Epidermal melanocyte (primary cell): Measurements from ENCODE around the gene B4GALNT4.
A peak's percentile ranks its signal among the peaks of the same experiment; 100 is the strongest.
"Not testable (repeated sequence)": the region's sequence is repeated elsewhere in the genome, so short reads cannot be mapped to it uniquely, and the experiment has no call there.

Experiments
- DNase-seq: peaks from one replicate; pipeline ENCODE4 v3.0.0; 2011; ENCODE audit warnings: low spot score; ENCODE audit not compliant: insufficient read length

Gene B4GALNT4

GRCh38 chr11:373716-374551 lies 4.6 kb downstream of the B4GALNT4 start:
- peak; percentile 100 for DNase-seq

- peak; percentile 15 for DNase-seq
These were observed 6.0 kb downstream of the B4GALNT4 start for GRCh38 chr11:375065-376025.

GRCh38 chr11:376531-377173 lies 7.4 kb downstream of the B4GALNT4 start:
- DNase-seq: peak; percentile 10

GRCh38 chr11:377174-377865 lies 8.0 kb downstream of the B4GALNT4 start:
- peak; percentile 15 for DNase-seq

GRCh38 chr11:377883-378500 lies 8.7 kb downstream of the B4GALNT4 start:
- DNase-seq: peak; percentile 18

GRCh38 chr11:379205-380094 lies 10.2 kb downstream of the B4GALNT4 start:
- no peak for DNase-seq

DNA sequence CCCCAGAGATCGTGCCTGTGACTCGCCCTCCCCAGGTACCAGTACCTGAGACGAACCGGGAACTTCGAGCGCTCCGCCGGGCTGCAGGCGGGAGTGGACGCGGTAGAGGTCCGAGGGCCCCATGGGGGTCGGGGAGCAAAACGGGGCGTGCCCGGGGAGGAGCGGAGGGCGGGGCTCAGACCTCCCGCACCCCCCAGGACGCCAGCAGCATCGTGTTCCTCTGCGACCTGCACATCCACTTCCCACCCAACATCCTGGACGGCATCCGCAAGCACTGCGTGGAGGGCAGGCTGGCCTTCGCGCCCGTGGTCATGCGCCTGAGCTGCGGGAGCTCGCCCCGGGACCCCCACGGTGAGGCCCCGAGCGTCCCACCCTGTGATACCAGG lies 10.8 kb downstream of the B4GALNT4 start:
- DNase-seq: no peak

- DNase-seq: no peak
These were observed 11.2 kb downstream of the B4GALNT4 start for GRCh38 chr11:380491-380890.

GRCh38 chr11:380996-381395 lies 11.7 kb downstream of the B4GALNT4 start:
- no peak for DNase-seq

DNA sequence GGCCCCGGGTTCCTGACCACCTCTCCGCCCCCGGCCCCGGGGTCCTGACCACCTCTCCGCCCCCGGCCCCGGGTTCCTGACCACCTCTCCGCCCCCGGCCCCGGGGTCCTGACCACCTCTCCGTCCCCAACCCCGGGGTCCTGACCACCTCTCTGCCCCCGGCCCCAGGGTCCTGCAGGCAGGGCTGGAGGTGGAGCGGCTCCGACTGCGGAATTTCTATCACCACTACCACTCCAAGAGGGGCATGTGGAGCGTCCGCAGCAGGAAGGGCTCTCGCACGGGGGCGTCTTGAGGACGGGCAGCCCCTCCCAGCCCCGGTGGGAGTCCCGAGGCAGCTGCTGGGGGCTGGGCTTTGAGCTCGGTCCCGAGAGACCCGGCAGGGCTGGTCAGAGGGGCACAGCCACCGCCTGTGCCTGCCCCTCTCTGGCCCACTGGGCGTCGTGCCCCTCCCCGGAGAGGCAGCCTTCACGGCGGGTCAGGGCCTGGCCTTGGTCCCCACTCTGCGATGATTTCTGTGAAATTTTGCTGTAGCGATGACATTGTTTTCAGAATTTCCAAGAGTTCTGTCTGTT lies 12.3 kb downstream of the B4GALNT4 start:
- DNase-seq: no peak

- no peak for DNase-seq
These were observed 12.9 kb downstream of the B4GALNT4 start for GRCh38 chr11:382081-382629.

DNA sequence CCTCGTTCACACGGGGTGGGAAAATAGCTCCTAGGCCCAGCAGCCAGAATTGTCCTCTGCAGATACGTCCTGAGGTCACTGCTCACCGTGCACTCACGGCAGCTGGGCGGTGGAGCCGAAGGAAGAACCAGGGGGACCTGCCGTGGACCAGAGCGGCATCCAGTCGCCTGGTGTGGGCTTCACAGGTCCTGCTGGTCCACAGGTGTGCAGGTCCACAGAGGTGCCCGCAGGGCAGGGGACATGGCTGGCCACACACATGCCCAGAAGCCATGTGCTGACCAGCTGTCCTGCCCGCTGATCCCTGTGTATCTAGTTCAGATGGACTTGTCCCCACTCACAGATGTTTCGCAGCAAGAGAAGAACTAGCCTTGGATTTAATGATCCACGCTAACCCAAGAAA lies 14.1 kb downstream of the B4GALNT4 start:
- DNase-seq: no peak

GRCh38 chr11:384511-384910 lies 15.2 kb downstream of the B4GALNT4 start:
- no peak for DNase-seq

GRCh38 chr11:385594-386351 lies 16.5 kb downstream of the B4GALNT4 start:
- no peak for DNase-seq

- DNase-seq: no peak
These were observed 17.2 kb downstream of the B4GALNT4 start for GRCh38 chr11:386483-386882.

DNA sequence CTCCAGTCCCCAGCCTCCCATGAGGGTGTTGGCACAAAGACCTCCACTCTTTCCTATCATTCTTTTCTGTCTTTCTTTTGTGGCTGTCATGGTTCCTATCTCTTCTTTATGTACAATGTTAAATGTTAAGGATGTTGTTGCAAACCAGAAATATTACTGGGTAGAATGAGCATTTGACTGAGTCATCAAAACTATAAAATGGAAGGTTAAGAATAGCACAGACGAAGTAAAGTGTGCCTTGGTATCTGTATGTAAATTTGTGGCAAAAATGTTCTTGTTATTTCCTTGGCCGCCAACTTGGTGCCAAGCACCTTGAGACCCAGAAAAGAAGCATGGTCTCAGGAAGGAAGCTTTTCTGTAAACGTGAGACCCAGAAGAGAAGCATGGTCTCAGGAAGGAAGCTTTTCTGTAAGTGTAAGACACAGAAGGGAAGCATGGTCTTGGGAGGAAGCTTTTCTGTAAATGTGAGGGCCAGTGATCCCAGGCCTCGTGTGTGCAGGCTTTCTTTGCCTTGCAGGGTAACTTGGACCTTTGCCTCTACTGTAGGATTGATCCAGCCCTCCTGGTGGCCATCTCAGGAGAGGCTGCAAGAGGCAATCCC lies 18.0 kb downstream of the B4GALNT4 start:
- no peak for DNase-seq

- DNase-seq: not testable (repeated sequence)
These were observed 20.1 kb downstream of the B4GALNT4 start for GRCh38 chr11:389369-389768.

GRCh38 chr11:390175-390574 lies 20.9 kb downstream of the B4GALNT4 start:
- DNase-seq: no peak
